HG02678 (cell line): Measurements from ENCODE around the gene RSPH3.
"Not testable (repeated sequence)": the region's sequence is repeated elsewhere in the genome, so short reads cannot be mapped to it uniquely, and the experiment has no call there.

Experiments
- ATAC-seq: cut with Tn5 transposase; IDR thresholded peaks from one replicate; pipeline ENCODE4 v1.9.1; 2021; ENCODE audit warnings: mild to moderate bottlenecking, moderate library complexity; ENCODE audit not compliant: unreplicated experiment

RSPH3 gene

DNA sequence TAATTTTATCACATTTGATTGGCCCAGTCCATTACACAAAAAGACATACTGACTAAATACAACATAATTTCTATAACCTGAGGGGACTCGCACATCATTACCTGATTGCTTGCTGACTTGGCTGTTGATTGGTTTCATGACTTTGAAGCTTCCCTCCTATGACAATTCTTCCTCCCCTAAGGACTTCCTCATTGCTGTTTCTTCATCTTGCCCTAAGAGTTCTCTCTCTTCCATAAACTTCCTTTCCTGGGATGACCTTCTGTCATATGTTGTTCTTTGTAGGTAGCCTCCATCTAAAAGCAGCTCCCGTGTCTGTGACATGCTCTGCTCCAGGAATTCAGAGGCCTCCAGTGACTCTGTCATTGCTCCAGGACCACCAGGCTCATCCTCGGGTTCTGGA, 22.6 kb downstream of the RSPH3 start:
- ATAC-seq: no peak

DNA sequence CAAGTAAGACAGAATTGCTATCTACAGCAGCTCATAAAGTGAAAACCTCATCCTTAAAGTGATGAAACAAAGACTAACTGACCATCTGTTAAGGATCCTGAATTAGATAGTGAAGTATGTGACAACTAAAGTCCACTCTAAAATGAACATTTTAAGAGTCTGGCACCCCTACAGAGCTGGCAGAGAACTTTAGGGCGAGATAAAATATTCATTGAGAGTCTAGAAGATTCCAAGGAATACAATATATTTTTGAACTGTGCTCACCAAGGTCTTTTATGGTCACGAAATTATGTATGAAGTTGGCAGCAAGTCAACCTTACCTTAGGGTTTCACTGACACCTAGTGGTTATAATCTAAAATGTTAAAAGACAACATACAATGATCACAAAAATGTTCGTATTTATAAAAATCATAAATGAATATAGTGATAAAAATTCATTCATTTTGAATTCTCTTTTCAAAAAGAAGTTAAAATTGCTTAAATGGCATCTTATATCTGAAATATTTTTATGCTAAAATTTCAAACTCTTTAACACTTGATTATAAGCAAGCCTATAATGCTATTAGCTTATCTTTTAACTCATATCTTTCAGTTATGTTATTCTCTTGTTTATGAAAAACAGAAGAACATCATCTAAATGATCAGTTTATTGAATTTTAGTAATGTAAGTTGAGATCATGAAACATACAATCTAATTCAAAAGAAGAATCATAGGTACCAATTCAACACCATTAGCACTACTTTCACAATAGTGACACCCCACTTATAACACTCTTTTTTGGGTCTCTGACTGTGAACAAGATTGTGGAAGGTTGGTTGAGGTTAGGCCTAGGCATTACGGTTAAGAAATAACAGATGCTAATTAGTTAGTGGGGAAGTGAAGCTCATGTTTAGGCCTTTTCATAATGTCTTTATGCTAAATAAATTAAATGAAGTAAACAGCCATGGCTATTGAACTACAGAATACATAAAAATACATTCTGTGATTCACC, 27.5 kb downstream of the RSPH3 start:
- ATAC-seq: no peak

DNA sequence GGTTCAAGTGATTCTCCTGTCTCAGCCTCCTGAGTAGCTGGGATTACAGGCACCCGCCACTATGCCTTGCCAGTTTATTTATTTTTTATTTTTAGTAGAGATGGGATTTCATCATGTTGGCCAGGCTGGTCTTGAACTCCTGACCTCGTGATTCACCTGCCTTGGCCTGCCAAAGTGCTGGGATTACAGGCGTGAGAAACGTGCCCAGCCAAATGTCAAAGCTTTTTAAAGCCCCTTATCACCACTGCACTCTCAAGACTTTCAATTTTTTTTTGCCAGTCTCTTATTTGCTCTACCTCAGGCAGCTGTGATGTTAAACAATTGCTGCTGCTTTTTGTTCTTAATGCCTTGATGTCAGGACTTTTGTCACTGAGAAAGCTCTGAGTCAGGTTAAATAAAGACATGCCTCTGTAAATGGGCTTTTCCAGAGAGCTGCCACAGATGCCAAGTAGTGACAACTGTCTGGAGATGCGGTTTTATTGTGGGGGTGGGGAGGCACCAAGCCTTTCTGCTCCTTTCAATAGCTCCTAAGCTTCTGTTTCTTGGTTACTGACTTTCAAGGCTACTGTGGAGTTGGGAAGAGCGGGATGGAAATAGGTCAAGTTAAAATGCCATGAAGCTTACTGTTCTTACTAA, 29.2 kb downstream of the RSPH3 start:
- no peak for ATAC-seq

- ATAC-seq: no peak
These were observed 30.9 kb downstream of the RSPH3 start for GRCh38 chr6:158969148-158969547.

GRCh38 chr6:158963020-158963808, 36.8 kb downstream of the RSPH3 start:
- no peak for ATAC-seq

DNA sequence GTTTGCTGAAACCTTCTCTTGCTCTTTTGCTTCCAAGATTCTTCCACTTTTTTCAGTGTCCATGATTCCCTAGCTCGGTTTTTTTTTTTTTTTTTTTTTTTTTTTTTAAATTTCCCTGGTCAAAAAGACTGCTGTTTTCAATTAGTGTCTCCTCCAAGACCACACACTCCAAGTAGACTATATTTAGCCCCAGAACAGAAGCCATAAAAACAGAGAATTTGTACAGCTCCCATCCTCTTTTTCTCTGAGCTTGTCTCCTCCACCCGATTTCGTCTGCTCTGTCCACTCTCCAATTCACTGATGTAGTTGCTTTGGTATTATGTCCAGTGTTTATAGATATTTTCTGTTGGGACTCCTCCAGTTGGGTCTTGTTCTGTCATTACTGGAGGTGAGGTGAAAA, 37.6 kb downstream of the RSPH3 start:
- ATAC-seq: no peak

DNA sequence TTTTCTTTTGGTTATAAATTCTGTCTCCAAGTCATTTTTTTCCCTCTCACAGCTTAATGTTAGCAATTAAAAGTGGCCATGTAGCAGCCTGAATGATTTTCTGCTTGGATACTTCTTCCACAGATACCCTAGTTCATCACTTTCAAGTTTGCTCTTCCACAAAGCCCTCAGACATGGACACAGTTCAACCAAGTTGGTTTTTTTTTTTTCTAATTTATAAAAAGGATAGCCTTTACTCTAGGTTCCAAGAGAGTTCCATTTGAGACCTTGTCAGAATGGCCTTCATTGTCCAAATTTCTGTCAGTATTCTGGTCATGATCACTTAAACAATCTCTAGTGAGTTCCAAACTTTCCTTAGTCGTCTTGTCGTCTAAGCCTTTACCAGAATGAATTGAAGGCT, 40.0 kb downstream of the RSPH3 start:
- no peak for ATAC-seq

DNA sequence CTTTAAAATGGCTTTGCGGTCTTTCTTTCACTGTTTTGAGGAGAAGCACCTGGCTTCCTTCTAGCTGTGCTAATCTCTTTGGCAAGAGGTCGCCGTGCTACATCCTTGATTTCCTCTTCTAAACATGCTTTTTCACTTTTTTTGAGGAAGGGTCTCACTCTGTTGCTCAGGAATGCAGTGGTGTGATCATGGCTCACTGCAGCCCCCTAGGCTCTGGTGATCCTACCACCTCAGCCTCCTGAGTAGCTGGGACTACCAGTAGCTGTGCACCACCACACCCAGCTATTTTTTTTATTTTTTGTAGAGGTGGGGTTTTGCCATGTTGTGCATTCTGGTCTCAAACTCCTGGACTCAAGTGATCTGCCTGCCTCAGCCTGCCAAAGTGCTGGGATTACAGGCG, 40.5 kb downstream of the RSPH3 start:
- ATAC-seq: no peak

GRCh38 chr6:158958504-158959386, 41.3 kb downstream of the RSPH3 start:
- ATAC-seq: no peak

DNA sequence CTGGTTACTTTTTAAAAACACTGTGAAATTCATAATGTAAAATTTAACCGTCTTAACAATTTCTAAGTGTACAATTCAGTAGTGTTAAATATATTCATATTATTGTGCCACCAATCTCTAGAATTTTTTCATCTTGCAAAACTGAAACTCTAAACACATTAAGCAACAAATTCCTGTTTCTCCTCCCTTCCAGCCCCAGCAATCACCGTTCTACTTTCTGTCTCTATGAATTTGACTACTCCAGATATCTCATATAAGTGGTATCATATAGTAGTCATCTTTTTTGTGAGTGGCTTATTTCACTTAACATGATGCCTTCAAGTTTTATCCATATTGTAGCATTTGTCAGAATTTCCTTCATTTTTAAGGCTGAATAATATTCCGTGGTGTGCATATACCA, 44.7 kb downstream of the RSPH3 start:
- ATAC-seq: no peak

GRCh38 chr6:158954753-158955152, 45.2 kb downstream of the RSPH3 start:
- ATAC-seq: no peak

- ATAC-seq: not testable (repeated sequence)
These were observed 48.0 kb downstream of the RSPH3 start for GRCh38 chr6:158952011-158952410.

- not testable (repeated sequence) for ATAC-seq
These were observed 48.4 kb downstream of the RSPH3 start for GRCh38 chr6:158951565-158951964.

- ATAC-seq: no peak
These were observed 52.7 kb downstream of the RSPH3 start for GRCh38 chr6:158947284-158947683.

DNA sequence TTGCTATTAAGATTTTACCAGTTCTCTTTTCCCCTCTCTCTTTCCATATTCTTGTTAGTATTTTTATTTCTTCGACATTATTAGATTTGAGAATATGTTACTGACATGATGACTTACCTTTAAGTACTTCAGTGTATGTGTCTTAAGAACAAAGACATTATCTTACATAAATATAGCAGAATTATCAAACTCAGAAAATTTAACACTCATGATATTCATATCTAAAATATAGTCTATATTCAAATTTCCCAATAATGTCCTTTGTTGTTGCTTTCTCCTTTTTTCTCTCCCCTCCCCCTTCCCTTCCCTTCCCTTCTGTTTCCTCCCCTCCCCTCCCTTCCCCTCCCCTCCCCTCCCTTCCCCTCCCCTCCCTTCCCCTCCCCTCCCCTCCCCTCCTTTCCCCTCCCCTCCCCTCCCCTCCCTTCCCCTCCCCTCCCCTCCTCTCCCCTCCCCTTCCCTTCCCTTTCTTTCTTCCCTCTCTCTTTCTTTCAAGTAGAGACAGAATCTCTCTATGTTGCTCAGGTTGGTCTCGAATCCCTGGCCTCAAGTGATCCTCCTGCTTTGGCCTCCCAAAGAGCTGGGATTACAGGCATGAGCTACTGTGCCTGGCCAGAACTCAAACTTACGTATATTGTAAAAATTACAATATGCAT, 56.5 kb downstream of the RSPH3 start:
- no peak for ATAC-seq

- no peak for ATAC-seq
These were observed 57.7 kb downstream of the RSPH3 start for GRCh38 chr6:158942349-158942748.

DNA sequence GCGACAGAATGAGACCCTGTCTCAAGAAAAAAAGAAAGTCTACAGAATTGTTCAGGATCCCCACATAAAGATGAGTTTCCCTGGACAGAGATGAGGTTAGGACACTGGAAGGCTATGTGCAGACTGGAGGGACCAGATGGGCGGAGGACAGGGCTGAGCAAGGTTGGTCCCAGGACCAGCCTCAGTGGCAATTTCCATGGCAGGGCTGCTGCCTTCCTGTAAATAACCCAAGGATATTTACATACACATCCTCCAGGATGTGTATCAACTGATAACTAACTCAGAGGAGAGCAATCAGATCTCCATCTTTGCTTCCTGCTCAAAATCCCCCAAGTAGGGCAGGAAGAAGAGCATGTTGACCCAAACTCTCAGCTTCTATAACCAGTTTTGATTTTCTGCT, 58.8 kb downstream of the RSPH3 start:
- ATAC-seq: no peak

- no peak for ATAC-seq
These were observed 60.5 kb downstream of the RSPH3 start for GRCh38 chr6:158939255-158940159.

DNA sequence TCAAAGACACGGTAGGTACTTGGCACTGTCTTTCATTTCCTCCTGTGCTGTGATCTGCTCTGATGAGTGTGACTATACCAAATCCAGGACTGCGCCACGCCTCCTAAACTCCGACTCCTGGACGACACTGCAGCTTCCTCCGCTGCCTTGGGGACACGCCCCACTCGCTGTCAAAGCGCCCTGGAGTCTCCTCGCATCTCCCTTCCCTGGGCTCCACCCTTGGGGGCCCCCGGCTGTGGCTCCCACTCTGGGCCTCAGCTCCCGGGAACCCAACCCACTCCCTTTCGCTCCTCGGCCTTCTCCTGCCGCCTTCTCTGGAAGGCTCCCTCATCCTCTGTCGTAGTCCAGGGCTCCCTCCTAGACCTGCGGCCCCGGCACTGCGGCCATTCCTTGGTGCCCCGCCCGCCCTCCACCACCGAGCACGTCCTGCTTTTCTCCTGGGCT, 61.2 kb downstream of the RSPH3 start:
- ATAC-seq: no peak
